Amygdala (tissue), 56 donors: ENCODE data around the gene GPR25.

Experiments used
- DNase-seq, 56 donors: peaks; one replicate each; lab custom pipeline; 2025; lab: John Stamatoyannopoulos, UW

GPR25 gene

GRCh38 chr1:200872446-200873115 lies at the start of gene GPR25:
Gene GPR25, plus strand, starts transcription at chr1:200872981. Its CDS starts 57 bp downstream, at chr1:200873038.
- DNase-seq, result no peak

- DNase-seq, result no peak
These were observed 41.7 kb upstream of the GPR25 start for GRCh38 chr1:200831091-200831490.

- DNase-seq, result no peak
These were observed 38.4 kb upstream of the GPR25 start for GRCh38 chr1:200834383-200834782.

GRCh38 chr1:200836213-200836612 lies 36.6 kb upstream of the GPR25 start:
- no peak for DNase-seq

- no peak for DNase-seq
These were observed 34.7 kb upstream of the GPR25 start for GRCh38 chr1:200837931-200838571.

GRCh38 chr1:200838676-200839445 lies 33.9 kb upstream of the GPR25 start:
- no peak for DNase-seq

GRCh38 chr1:200845360-200845759 lies 27.4 kb upstream of the GPR25 start:
- DNase-seq, result no peak

- DNase-seq, result no peak
These were observed 26.4 kb upstream of the GPR25 start for GRCh38 chr1:200846398-200846797.

- DNase-seq, result no peak
These were observed 23.4 kb upstream of the GPR25 start for GRCh38 chr1:200849430-200849829.

GRCh38 chr1:200850554-200850953 lies 22.2 kb upstream of the GPR25 start:
- DNase-seq, result no peak

- no peak for DNase-seq
These were observed 15.9 kb upstream of the GPR25 start for GRCh38 chr1:200856716-200857357.

- no peak for DNase-seq
These were observed 15.0 kb upstream of the GPR25 start for GRCh38 chr1:200857804-200858203.

- DNase-seq, result no peak
These were observed 10.7 kb upstream of the GPR25 start for GRCh38 chr1:200861937-200862647.

GRCh38 chr1:200862713-200863415 lies 9.9 kb upstream of the GPR25 start:
- no peak for DNase-seq

- DNase-seq, result no peak
These were observed 6.7 kb upstream of the GPR25 start for GRCh38 chr1:200866116-200866515.

- no peak for DNase-seq
These were observed 6.3 kb upstream of the GPR25 start for GRCh38 chr1:200866521-200866920.

- DNase-seq, result no peak
These were observed 5.6 kb upstream of the GPR25 start for GRCh38 chr1:200867018-200867811.

- DNase-seq, result no peak
These were observed 3.4 kb upstream of the GPR25 start for GRCh38 chr1:200869376-200869752.

- no peak for DNase-seq
These were observed 2.9 kb upstream of the GPR25 start for GRCh38 chr1:200869753-200870391.
